B cell (primary cell): ENCODE results near the gene FBXO34. TPM values are rescaled to one million over a fixed set of nuclear protein-coding genes. Genes with fewer than 3 reads are reported as not detected.

Source experiments
- ATAC-seq: fragments of 200-7000 bp; cut with Tn5 transposase; one replicate; pipeline ENCODE4 v1.10.0; 2021; ENCODE audit warnings: low read depth, mild to moderate bottlenecking, moderate number of reproducible peaks, moderate library complexity
- CTCF ChIA-PET: fragments of 350-600 bp; sonication (Branson Sonifier 250); formaldehyde crosslinking; loops from one replicate; lab custom pipeline; 2021; ENCODE audit warnings: antibody characterized with exemption, inconsistent platforms; lab: Charles Lee
- POLR2A ChIA-PET: fragments of 350-600 bp; sonication (Branson Sonifier 250); formaldehyde crosslinking; loops from one replicate; lab custom pipeline; 2021; ENCODE audit warnings: antibody characterized with exemption; lab: Charles Lee
- DNase-seq: peaks from one replicate; pipeline ENCODE4 v3.0.0; 2013
- H2AFZ ChIP-seq: 2 replicates; pipeline ENCODE4 v1.6.1; 2012; ENCODE audit warnings: mild to moderate bottlenecking, low read depth, low read length; ENCODE audit not compliant: insufficient read depth, poor library complexity, severe bottlenecking
- H3K27ac ChIP-seq, 2 donors: 1 replicate in 1 of 2; 2 replicates in 1 of 2; pipeline ENCODE4 v1.5.1; 2012 to 2013; ENCODE audit warnings: low read length in 2 of 2, mild to moderate bottlenecking in 2 of 2, moderate library complexity in 1 of 2
- H3K27me3 ChIP-seq, 4 experiments: fragments of 200-600 bp in 1 of 4; sonication (generic) in 1 of 4; replicated peaks in 1 of 4; 1 replicate in 2 of 4; 2 replicates in 2 of 4; pipeline versions ENCODE4 v1.6.1 to v1.7.0; 2013 to 2016; ENCODE audit warnings: low read length in 3 of 4, mild to moderate bottlenecking in 2 of 4, mixed read lengths in 1 of 4, moderate library complexity in 1 of 4; ENCODE audit not compliant: insufficient read depth in 4 of 4, control insufficient read depth in 3 of 4; ENCODE audit errors: control extremely low read depth in 1 of 4
- H3K36me3 ChIP-seq, 2 experiments: replicated peaks in 1 of 2; 1 replicate in 1 of 2; 2 replicates in 1 of 2; pipeline versions ENCODE4 v1.6.1 to v1.7.1; 2013; ENCODE audit warnings: low read length in 1 of 2; ENCODE audit not compliant: insufficient read depth in 2 of 2, control insufficient read depth in 1 of 2; ENCODE audit errors: control extremely low read depth in 1 of 2, extremely low read depth in 1 of 2
- H3K4me1 ChIP-seq, 2 donors: fragments of 200-600 bp in 1 of 2; sonication (generic) in 1 of 2; 1 replicate in 1 of 2; 2 replicates in 1 of 2; pipeline versions ENCODE4 v1.5.1 to v1.6.1; 2013 to 2017; ENCODE audit warnings: low read length in 2 of 2; ENCODE audit not compliant: control insufficient read depth in 2 of 2, insufficient read depth in 2 of 2
- H3K4me2 ChIP-seq: replicated peaks from 2 replicates; pipeline ENCODE3; 2012; ENCODE audit warnings: mild to moderate bottlenecking, low read depth, low read length; ENCODE audit not compliant: poor library complexity, severe bottlenecking
- H3K4me3 ChIP-seq, 5 experiments: fragments of 200-600 bp in 1 of 5; sonication (generic) in 1 of 5; 1 replicate in 3 of 5; 2 replicates in 2 of 5; pipeline versions ENCODE4 v1.5.1 to v1.7.0; 2011 to 2016; ENCODE audit warnings: low read length in 4 of 5, mild to moderate bottlenecking in 4 of 5, low read depth in 2 of 5, control low read depth in 1 of 5, moderate library complexity in 1 of 5; ENCODE audit not compliant: insufficient read depth in 1 of 5; ENCODE audit errors: control extremely low read depth in 1 of 5, extremely low read depth in 1 of 5
- H3K79me2 ChIP-seq: fragments of 200-600 bp; sonication (generic); one replicate; pipeline ENCODE4 v1.6.0; 2016; ENCODE audit warnings: low read length; ENCODE audit not compliant: control insufficient read depth, insufficient read depth
- H3K9ac ChIP-seq: fragments of 200-600 bp; sonication (generic); 2 replicates; pipeline ENCODE4 v1.6.1; 2017; ENCODE audit warnings: mild to moderate bottlenecking, low read length, moderate library complexity
- H3K9me3 ChIP-seq, 3 donors: one replicate each; pipeline versions ENCODE4 v1.6.1 to v1.7.1; 2013; ENCODE audit warnings: low read length in 2 of 3; ENCODE audit not compliant: control insufficient read depth in 2 of 3, insufficient read depth in 1 of 3; ENCODE audit errors: control extremely low read depth in 1 of 3
- H4K20me1 ChIP-seq: 2 replicates; pipeline ENCODE4 v1.6.0; 2012; ENCODE audit warnings: mild to moderate bottlenecking, low read length; ENCODE audit not compliant: insufficient read depth, control insufficient read depth, poor library complexity, severe bottlenecking
- H3K27ac Mint-ChIP-seq: one replicate; pipeline ENCODE4 v1.8.0; 2021; ENCODE audit warnings: mixed read lengths
- H3K27me3 Mint-ChIP-seq: one replicate; pipeline ENCODE4 v1.8.0; 2021; ENCODE audit warnings: mixed read lengths
- H3K4me1 Mint-ChIP-seq: one replicate; pipeline ENCODE4 v1.8.0; 2021; ENCODE audit warnings: mixed read lengths
- H3K4me3 Mint-ChIP-seq: one replicate; pipeline ENCODE4 v1.8.0; 2021; ENCODE audit warnings: mixed read lengths
- H3K9me3 Mint-ChIP-seq: one replicate; pipeline ENCODE4 v1.8.0; 2022; ENCODE audit warnings: mixed read lengths; ENCODE audit not compliant: insufficient read depth
- CTCF ChIP-seq: fragments of 200-600 bp; IDR thresholded peaks from one replicate; pipeline ENCODE4 v1.8.0; 2022; ENCODE audit warnings: antibody characterized with exemption, mild to moderate bottlenecking
- EZH2 ChIP-seq: IDR thresholded peaks from 2 replicates; pipeline ENCODE4 v1.6.1; 2012; ENCODE audit warnings: borderline replicate concordance, low read depth, mild to moderate bottlenecking, moderate library complexity, low read length; ENCODE audit not compliant: insufficient read depth, poor library complexity, severe bottlenecking
- WGBS: methylation state at CpG from one replicate; pipeline ENCODE4 v1.1.5; 2013; ENCODE audit warnings: missing lambda C conversion rate; ENCODE audit not compliant: insufficient coverage; 5-methylcytosine and 5-hydroxymethylcytosine counted together
- intact Hi-C: fragments of 100-400 bp; cut with micrococcal nuclease; formaldehyde crosslinking; loops from one replicate; pipeline ENCODE4 v1.10.0; 2022
- polyA plus RNA-seq: library from polyadenylated mRNA; depleted of rRNA; stranded (reverse); fragments of >200 nt; gene quantifications from 2 replicates; pipeline ENCODE4 v1.2.3, GENCODE V29; 2012
- total RNA-seq, 2 donors: library from RNA; stranded (reverse); fragments of 120-200 nt in 1 of 2; gene quantifications; 1 replicate in 1 of 2; 2 replicates in 1 of 2; pipeline versions ENCODE4 v1.2.3 to v1.2.4, GENCODE V29; 2013 to 2022

FBXO34 gene
- total and polyA plus RNA-seq, 2 donors (not counting 1 experiment from before 2014, with no cell fraction given), result 8.1 to 27.5 TPM

GRCh38 chr14:55370883-55371455, 99.7 kb downstream of the FBXO34 start:
- Histone ChIP-seq H3K79me2 (no peaks in the 10 kb centered on the region), H3K4me3 (no peak overlapping the region), H3K4me2 (no peak overlapping the region), H3K27me3 (no peaks in the 10 kb centered on the region), H3K27ac (no peak overlapping the region), H3K4me1 (no peaks in the 10 kb centered on the region), H4K20me1 (no peaks in the 10 kb centered on the region), H3K9ac (no peak overlapping the region), H3K36me3 (peaks cover 8 to 42% of the 10 kb centered on the region in 2 experiments), H2AFZ (no peak overlapping the region), H3K9me3 (no peaks in the 10 kb centered on the region)
- Mint-ChIP-seq H3K4me1 (peaks cover 8% of the 10 kb centered on the region), H3K4me3 (no peak overlapping the region), H3K27me3 (no peaks in the 10 kb centered on the region), H3K27ac (no peak overlapping the region), H3K9me3 (no peaks in the 10 kb centered on the region)
- TF ChIP-seq EZH2, result no peak
- CTCF ChIA-PET, result no interaction called here
- no peak for ATAC-seq
- intact Hi-C loops, result no loop called here
- WGBS, result 89% methylated on average over 10 of the region's 11 CpGs
- POLR2A ChIA-PET, result no interaction called here
- no peak for DNase-seq

- 89% methylated on average over 1 of the region's 1 CpG for WGBS
- ChIA-PET CTCF (interaction anchor here (1.3 kb wide), 2 partner anchors 9 to 18 kb away, joined by 4 read pairs; no protein-coding TSS in a partner anchor), POLR2A (no interaction called here)
- H3K36me3 ChIP-seq, result peaks cover 12 to 48% of the 10 kb centered on the region in 2 experiments
- TF ChIP-seq CTCF, result no peak
- TF ChIP-seq EZH2, result no peak
- Mint-ChIP-seq H3K4me1 (peaks cover 8% of the 10 kb centered on the region), H3K9me3 (no peaks in the 10 kb centered on the region), H3K27me3 (no peaks in the 10 kb centered on the region), H3K4me3 (no peak overlapping the region), H3K27ac (no peak overlapping the region)
- H3K27me3 ChIP-seq, result no peaks in the 10 kb centered on the region
- intact Hi-C loops, result no loop called here
- no peaks in the 10 kb centered on the region for H3K4me1 ChIP-seq
- ATAC-seq (no peak), DNase-seq (no peak)
- no peak overlapping the region for H3K4me3 ChIP-seq
- H3K27ac ChIP-seq, result no peak overlapping the region
- H2AFZ ChIP-seq, result no peak overlapping the region
- H3K9ac ChIP-seq, result no peak overlapping the region
- no peaks in the 10 kb centered on the region for H3K9me3 ChIP-seq
- no peaks in the 10 kb centered on the region for H3K79me2 ChIP-seq
- H3K4me2 ChIP-seq, result no peak overlapping the region
- no peaks in the 10 kb centered on the region for H4K20me1 ChIP-seq
Observed at GRCh38 chr14:55372423-55372822, 101.2 kb downstream of the FBXO34 start.
